ENCODE measurements around the gene RAB11FIP3.
A peak's percentile ranks its signal among the peaks of the same experiment; 100 is the strongest.
"Not testable (repeated sequence)": the region's sequence is repeated elsewhere in the genome, so short reads cannot be mapped to it uniquely, and the experiment has no call there.

Gene RAB11FIP3

DNA sequence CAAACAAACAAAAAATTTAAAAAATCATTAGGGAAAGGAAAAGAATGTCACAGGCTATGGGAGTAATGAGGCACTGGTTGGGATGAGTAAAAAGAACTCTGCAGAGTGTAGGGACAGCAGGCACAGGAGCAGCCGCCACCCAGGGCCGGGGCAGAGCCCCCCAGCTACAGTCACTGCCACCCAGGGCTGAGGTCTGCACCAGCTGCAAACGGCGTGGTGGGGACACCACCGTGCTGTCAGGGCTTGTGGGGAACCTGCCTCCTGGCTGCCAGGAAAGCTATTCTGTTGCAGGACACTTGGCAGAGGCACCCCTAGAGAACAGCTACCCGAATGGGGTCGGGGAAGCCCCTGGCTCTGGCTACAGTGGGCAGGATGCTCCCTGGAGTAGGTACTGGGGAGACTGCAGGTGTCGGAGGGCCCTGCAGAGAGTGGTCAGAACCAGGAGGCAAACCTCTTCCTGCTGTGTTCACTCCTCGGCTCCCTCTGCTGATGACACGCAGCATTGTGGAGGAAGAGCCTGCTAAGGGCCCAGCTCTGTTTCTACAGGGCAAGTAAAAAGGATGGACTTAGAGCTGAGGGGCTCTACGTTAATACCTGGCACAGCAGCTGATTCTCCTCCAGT lies 69.8 kb downstream of the RAB11FIP3 start:
- DNase-seq (ENCODE audit: low read depth), result peak; percentile 47

DNA sequence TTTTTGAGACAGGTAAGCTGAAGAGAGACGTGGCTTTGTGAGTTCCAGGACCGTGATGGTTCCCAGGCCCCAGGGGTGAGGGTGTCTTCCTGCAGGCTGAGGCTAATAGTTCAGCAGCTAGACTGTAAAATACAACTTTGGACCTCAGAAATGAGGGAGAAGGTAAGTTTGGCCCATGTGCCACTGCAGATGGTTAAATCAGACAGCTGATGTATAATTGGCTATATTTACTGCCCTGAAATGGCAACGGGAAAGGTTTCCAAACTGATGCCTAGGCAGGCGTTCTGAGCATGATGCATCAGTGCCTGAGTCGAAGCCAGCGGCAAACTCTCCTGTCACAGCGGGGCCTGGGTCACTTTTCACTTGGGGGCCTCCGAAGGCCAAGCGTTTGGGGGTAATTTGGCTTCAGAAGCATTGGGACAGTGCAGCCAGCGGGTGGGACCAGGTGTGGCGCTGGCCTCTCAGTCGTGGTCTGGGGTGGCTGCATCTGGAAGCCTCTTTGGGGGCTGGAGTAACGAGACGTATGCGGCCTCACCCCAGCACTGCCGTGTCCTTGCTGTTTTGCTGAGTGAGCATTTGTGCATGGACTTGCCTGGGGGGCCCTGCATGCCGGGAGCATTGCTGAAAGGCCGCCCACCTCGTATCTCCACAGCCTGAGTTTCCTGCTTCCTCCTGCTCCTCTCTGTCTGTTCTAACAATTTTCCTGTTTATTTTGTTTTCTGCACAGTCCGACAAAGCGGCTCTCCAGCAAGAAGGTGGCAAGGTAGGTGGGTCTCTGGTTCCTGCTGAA lies 70.8 kb downstream of the RAB11FIP3 start:
- no peak for DNase-seq (ENCODE audit: low read depth)

DNA sequence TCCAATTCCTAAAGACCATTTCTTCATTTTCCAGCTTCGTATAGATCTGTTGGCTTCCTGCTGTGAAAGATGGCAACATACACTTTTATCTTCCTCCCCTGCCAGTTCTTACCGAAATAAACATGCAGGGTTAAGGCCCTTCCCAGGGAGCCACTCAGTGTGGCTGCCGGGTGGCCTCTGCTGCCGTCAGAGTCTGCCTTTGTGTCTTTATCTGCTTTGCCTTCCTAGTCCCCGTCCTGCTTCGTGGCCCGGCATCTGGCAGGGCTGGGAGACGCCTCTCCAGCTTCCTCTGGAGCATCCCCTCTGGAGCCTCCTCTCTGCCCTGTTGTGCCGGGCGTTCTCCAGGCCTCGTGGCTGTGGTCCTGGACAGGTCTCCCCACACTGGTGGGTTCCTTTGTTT lies 71.8 kb downstream of the RAB11FIP3 start:
- no peak for DNase-seq (ENCODE audit: low read depth)

DNA sequence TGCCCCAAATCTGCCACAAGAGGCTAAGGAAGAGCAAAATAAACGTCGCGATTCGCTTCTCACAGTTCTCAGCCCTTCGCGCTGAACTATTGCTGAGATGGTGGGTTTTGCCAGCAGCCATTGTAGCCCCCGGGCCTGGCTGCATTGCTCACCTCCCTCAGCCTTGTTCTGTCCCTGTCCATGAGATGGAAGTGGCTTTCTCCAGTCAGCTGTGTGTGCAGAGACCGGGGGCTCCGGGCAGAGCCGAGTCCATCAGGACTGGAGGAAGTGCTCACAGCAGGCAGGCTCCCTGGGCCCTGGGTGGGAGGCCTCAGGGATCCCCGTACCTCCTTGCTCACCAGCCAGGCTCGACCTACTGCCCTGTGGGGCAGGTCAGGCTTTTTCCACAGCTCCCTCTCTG lies 74.5 kb downstream of the RAB11FIP3 start:
- DNase-seq (ENCODE audit: low read depth), result no peak

DNA sequence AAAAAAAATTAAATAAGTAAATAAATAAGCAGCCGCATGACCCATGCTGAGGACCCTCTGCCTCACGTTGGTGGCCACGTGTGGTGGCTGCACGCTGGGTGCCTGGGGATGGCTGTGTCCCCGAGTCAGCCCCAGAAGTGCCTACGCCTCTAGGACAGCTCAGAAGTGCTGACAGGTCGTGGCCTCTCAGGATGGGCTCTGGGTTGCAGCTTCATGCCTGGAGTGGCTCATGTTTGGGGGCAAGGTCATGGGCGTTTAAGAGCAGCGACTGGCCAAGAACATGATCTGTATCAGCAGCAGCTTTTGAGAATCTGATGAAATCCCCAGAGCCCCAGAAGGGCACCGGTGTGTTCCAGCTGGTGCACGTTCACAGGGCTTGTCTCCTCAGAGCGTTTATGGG lies 75.3 kb downstream of the RAB11FIP3 start:
- no peak for DNase-seq (ENCODE audit: low read depth)

DNA sequence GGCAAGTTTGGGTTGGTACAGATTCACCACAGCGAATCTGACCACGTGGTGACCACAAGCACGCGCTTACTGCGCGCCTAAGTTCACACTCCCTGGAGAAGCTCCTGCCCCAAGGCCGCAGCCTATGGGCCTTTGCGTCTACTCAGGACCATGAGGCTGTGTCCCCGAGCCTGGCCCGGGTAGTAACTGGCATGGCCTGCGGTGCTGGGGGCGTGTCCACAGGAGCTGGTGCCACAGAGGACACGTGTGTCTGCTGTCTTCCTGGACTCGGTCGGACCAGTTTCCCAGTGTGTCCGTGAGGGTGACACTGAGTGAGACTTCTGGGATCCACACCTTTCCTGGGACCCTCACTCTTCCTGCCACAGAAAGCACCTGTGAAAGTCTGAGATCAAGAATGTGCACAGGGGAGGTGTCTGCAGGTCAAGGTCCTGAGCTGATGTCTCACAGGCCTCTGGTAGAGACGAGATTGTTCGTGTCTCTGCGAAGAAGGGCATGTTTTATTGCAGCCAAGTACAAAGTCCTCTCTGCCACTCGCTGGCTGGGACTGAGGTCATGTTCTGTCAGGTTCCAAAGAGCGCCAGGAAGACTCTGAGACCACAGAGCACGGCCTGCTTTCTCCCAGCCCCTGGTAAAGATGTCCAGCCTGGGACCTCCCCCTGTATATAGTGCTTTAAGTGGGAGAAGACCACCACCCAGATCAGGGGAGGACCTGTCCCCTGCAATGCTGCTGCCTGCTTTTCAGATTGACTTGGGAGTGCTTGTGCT lies 76.9 kb downstream of the RAB11FIP3 start:
- DNase-seq (ENCODE audit: low read depth), result no peak

DNA sequence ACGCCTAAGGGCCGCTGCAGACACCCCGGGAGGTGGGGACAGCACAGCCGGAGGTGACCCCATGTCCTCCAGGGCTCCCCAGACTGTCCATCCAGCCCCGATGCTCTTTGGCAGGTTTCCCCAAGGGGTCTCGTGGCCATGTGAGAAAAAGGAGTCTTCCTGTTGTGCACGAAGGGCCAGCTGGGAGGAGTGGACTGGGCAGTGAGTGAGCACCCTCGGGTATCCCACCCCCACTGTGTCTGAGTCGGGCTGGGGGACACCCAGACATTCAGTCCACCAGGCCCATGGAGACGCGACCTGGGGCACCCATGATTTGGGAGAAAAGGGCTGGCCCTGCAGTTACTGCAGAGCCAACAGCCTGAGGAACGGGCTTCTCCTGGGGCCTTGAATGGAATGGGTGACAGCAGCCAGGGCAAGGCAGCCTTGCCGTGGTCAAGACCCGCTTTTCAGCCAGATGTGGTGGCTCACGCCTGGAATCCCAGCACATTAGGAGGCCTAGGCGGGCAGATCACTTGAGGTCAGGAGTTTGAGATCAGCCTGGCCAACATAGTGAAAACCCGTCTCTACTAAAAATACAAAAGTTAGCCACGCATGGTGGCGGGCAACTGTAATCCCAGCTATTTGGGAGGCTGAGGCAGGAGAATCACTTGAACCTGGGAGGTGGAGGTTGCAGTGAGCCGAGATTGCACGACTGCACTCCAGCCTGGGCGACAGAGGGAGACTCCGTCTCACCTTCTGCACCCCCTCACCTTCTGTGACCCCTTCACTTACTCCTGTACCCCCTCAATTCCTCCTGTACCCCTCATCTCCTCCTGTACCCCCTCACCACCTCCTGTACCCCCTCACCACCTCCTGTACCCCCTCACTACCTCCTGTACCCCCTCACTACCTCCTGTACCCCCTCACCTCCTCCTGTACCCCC lies 78.0 kb downstream of the RAB11FIP3 start:
- no peak for DNase-seq (ENCODE audit: low read depth)

DNA sequence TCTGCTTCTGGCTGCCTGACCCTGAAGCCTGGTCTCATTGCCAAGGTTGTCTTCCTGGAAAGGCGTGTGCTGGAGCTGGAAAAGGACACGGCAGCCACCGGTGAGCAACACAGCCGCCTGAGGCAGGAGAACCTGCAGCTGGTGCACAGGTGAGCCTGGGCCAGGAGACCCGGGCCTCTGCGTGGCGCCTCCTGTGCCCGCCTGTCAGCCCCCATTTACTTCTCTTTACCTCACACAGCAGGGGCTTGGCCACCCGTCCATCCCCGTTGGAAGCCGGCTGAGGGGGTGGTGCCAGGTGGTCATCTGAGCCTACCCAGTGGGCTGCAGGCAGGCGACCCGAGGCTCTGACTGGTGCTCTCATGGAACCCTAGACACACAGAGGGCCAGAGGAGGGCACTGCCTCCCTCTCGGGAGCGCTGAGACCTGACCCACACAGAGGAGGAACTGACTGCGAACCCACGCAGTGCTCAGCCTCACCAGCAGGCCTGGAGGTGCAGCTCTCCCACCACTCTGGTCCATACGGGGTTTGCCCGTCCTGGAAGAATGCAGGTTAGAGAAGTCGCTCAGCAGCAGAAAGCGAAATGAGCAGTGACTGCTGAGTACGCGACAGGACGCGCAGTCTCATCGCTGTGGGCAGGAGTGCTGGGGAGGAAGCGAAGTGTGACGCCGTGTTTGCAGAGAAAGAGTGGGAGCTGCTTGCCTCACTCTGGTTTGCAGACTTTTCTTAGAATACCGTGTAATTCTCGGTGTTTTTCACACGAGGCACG lies 80.2 kb downstream of the RAB11FIP3 start:
- no peak for DNase-seq (ENCODE audit: low read depth)

DNA sequence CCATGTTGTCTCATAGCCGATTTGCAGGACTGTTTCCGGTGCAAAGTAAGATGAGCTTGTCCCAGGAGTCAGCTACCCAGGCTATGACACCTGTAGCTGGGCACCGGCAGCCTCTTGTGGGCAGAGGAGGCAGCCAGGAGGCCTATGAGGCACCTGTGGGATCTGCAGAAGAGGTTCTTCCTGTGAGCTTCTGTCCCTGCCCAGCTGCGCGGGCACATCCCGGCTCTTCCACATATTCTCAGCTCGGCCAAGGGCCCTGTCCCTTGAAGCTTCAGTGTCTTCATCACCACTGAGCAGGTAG lies 80.7 kb downstream of the RAB11FIP3 start:
- no peak for DNase-seq (ENCODE audit: low read depth)

DNA sequence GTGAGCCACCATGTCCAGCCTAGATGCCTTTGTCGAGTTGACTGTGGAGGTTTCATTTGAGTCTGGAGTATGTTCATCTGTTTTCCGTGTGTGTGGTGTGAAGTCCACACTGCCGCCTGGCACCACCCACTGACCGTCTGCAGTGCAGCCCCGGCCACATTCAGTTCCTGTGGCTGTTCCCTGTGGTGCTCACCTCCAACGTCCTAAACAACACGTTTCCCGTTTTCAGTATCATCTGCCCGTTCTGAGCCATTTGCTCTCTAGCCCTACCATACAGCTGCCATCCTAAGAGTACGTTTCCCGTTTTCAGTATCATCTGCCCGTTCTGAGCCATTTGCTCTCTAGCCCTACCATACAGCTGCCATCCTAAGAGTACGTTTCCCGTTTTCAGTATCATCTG lies 82.1 kb downstream of the RAB11FIP3 start:
- not testable (repeated sequence) for DNase-seq (ENCODE audit: low read depth)

DNA sequence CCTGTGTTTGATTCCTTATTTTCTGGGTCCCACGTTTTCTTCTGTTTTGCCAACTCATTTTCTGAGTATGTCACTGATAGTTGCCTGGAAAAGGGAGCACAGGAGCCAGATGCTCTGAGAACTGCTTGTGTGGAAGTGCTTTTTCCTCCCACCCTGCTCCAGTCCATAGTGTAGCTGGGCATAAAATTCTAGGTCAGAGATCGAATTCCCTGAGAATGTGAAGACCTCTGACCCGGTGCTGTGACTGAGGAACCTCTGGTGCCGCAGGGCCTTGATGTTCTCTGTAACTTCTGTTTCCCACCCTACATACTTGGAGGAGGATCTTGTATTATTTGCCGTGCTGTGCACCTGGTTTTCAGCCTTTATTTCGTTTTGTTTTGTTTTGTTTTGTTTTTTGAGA lies 82.5 kb downstream of the RAB11FIP3 start:
- DNase-seq (ENCODE audit: low read depth), result no peak

DNA sequence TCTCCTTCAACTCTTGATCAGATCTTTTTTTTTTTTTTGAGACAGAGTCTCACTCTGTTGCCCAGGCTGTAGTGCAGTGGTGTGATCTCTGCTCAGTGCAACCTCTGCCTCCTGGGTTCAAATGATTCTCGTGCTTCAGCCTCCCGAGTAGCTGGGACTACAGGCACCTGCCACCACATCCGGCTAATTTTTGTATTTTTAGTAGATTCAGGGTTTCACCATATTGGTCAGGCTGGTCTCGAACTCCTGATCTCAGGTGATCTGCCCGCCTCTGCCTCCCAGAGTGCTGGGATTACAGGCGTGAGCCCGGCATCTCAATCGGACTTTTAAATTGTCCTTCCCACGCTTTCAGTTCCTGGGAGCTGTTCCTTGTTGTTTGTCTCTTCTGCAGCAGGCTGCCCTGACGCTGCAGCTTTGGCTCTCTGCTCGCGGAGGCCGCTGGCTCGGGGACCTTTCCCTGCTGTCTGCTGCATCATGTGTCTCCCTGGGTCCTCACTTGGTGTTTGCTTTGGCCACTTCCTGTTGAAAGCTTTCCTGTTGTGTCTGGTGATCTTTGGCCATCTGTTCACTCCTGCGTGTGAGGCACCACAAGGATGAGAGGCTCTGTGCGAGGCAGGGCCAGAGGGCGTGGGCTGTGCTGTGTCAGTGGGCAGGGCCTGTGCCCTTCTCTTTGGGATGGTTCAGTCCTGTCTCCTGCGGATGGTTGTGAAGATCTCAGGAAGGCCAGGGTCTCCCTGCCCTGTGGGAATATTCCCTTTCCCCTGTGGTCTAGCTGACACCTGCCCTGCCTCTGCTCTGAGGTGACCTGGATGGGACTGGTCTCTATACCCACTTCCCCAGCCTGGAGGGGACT lies 83.7 kb downstream of the RAB11FIP3 start:
- no peak for DNase-seq (ENCODE audit: low read depth)

DNA sequence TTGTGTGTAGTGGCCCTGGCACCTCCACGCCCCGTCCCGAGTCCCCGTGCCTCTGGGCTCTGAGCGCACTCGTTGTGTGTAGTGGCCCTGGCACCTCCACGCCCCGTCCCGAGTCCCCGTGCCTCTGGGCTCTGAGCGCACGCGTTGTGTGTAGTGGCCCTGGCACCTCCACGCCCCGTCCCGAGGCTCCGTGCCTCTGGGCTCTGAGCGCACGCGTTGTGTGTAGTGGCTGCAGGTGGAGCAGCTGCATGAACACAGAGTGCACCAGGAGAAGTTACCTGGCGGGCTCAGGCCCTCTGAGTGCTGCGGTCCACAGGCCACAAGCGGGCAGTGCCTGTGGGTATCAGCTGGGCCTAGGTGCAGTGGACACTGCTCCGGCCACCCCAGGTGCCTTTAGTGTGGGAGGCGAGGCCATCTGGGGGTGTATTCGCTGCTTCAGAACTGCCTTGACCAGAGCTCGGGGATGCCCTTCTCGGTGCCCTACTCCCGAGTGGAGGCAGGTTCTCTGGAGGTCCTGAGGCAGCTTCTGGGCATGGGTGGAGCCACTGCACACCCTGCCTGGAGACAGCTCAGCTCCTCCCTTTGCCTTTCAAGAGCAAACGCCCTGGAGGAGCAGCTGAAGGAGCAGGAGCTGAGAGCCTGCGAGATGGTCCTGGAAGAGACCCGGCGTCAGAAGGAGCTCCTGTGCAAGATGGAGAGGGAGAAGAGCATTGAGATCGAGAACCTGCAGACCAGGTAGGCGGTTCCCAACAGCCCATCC lies 84.8 kb downstream of the RAB11FIP3 start:
- no peak for DNase-seq (ENCODE audit: low read depth)

DNA sequence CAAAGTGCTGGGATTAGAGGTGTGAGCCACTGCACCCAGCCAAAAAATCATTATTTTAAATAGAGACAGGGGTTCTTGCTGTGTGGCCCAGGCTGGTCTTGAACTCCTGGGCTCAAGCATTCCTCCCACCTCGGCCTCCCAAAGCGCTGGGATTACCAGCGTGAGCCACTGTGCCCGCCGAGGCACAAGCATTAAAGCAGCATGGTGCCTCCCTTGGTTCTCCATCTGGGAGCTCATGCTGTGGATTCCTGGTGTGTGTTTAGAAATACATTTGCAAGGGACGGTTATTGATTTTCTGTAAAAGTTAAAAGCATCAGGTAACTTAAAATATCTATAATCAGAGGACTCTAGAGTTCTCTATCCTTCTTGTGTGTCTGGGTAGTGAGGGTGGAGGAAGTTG lies 87.4 kb downstream of the RAB11FIP3 start:
- DNase-seq (ENCODE audit: low read depth), result no peak

DNA sequence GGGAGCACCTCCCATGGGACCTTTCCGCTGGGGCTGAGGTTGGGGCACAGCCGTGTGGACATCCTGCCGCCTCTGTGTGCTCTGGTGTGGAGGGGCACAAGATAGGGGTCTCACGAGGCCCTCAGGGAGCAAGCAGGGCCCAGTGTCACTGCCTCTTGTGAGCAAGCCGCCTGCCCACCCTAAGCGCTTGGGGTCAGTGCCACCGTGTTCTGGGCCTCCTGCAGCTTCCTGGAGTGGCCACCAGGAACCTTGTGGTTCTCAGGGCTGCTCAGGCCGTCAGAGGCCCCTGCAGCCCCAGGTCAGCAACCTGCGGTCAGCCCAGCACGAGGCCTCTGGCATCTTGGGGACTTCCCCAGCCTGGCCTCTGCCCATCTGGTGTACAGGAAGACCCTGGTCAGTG lies 88.5 kb downstream of the RAB11FIP3 start:
- DNase-seq (ENCODE audit: low read depth), result no peak

DNA sequence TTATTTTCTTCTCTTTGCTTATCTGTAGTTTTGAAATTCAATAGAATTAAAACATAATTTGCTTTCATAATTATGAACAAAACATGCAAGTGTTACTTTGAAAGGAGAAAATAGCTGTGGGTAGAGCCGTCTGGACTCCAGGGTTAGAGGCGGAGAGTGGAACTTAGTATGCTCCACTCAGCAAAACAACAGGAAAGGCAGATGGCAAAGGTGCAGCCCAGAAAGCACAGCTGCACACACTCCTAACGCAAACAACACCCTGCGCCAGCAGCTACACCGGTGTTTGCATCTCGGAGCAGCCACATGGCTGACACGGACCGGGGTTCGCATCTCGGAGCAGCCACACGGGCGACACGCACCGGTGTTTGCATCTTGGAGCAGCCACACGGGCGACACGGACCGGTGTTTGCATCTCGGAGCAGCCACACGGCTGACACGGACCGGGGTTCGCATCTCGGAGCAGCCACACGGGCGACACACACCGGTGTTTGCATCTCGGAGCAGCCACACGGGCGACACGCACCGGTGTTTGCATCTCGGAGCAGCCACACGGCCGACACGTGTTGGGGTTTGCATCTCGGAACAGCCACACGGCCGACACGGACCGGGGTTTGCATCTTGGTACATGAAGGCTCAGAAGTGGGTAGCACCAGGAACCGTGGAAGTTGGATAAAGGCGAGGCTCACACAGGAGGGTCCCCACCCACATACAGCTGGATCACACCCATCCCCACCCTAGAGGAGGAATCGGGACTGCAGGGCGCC lies 89.9 kb downstream of the RAB11FIP3 start:
- no peak for DNase-seq (ENCODE audit: low read depth)

DNA sequence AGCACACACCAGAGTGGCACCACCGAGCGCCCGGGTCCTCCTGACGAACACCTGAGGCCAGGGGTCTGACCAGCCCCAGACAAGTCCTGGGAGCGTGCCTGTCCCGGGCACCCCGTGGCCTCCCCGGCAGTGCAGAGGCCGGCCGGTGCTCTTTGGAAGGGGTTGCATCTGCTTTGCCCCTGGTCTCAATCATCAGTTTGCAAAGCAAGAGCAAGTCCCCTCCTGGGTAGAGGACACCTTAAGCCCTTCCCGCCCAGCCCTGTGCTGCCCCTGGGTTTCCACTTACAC lies 90.4 kb downstream of the RAB11FIP3 start:
- no peak for DNase-seq (ENCODE audit: low read depth)

DNA sequence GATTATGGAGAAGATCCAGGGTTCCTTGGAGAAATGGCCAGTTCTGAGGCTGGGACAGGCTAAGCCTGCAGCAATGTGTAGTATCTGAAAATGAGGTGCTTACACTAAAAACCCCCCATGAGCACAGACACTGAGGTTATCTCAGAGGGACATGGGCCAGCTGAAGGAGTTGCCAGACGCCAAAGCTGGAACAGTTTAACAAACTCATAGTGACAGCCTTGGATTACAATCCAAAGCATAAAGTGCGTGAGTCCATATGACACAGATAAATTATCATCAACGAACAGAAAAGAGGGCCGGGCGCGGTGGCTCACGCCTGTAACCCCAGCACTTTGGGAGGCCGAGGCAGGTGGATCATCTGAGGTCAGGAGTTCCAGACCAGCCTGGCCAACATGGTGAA lies 90.9 kb downstream of the RAB11FIP3 start:
- no peak for DNase-seq (ENCODE audit: low read depth)

DNA sequence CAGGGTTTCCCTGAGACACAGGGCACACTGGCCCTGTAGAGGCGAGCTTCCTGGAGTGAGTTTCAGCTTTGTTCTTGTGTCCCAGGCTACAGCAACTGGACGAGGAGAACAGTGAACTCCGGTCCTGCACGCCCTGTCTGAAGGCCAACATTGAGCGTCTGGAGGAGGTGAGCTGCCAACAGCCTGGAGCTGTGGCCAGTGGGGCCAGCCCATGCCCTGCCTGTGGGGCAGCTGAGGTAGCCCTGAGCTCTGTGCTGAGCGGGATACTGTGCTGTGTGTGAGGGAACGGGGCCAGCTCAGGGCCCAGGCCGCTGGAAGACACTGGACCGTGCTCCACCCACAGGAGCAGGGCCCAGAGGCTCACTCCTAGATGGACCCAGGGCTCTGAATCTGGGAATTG lies 93.4 kb downstream of the RAB11FIP3 start:
- DNase-seq (ENCODE audit: low read depth), result no peak
